ENCODE results near the gene ADGRF1. TPM values are rescaled to one million over a fixed set of nuclear protein-coding genes. Genes with fewer than 3 reads are reported as not detected.

ADGRF1 gene
- total RNA-seq, 2 donors from 2014 or later, result not detected

DNA sequence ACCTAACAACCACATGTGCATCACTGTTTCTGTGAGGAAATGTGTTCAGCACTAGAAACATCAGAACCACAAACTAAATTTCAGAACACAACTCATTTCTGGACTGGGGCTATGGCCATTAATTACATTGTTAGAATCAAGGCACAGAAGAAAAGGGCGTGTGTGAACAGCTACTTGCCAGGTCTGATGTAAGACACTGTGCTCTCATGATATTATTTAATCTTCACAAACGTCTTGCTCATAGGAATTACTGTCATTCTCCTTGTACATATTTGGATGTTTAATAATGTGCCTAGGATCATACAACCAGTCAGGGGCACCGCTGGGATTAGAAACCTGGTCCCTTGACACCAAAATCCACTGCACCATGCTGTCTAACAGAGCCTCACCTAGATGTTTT, 14.8 kb downstream of the ADGRF1 start:
- no peaks in the 10 kb centered on the region for H3K4me1 Mint-ChIP-seq
- no peak for DNase-seq
- no peak overlapping the region for H3K4me3 Mint-ChIP-seq
- no peaks in the 10 kb centered on the region for H3K9me3 ChIP-seq (ENCODE audit: control insufficient read depth, low read length, poor library complexity, severe bottlenecking)
- no peaks in the 10 kb centered on the region for H3K36me3 Mint-ChIP-seq (ENCODE audit: low read depth)
- ATAC-seq, result no peak
- peaks cover 25% of the 10 kb centered on the region for H3K27me3 Mint-ChIP-seq
- H3K27ac Mint-ChIP-seq, result no peak overlapping the region

DNA sequence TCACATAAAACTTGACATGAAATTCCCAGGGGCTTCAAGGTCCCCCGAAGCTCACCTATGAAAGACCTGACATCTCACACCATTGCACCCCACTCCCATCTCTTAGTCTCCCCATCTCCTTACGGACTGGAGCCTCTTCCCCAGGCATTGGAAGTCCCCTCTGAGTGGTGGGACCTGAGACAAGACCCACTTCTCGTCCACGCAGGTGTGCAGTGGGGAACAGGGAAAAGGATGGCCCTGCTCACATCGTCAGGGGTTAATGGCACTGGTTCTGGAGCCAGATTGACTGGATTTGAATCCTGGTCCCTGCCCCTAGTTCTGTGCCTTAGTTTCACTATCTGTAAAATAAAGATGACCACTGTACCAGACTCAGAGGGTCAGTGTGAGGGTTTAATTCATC, 15.5 kb downstream of the ADGRF1 start:
- ATAC-seq (no peak), DNase-seq (no peak)
- Mint-ChIP-seq H3K27me3 (peaks cover 25% of the 10 kb centered on the region), H3K4me1 (no peaks in the 10 kb centered on the region), H3K36me3 (ENCODE audit: low read depth) (no peaks in the 10 kb centered on the region), H3K4me3 (no peak overlapping the region), H3K27ac (no peak overlapping the region)
- H3K9me3 ChIP-seq (ENCODE audit: control insufficient read depth, low read length, poor library complexity, severe bottlenecking), result no peaks in the 10 kb centered on the region

DNA sequence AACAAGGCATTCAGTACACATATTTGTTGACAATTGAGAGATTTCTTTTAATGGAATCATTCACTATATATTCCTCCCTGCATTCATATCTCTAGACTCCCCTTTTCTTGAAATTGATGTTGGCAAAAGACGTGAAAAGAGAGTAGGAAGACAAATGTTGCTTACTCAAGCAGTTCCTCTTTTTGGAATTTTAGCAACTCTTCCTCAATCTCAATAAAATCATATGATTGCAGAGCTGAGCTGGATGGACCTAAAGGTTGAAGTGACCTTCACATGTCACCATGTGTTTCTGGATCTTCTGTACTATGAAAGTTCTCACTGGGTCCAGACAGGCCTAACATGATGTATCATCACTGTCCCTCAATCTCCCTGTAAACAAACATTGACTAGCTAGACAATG, 18.6 kb downstream of the ADGRF1 start:
- no peaks in the 10 kb centered on the region for H3K4me1 Mint-ChIP-seq
- ATAC-seq, result no peak

DNA sequence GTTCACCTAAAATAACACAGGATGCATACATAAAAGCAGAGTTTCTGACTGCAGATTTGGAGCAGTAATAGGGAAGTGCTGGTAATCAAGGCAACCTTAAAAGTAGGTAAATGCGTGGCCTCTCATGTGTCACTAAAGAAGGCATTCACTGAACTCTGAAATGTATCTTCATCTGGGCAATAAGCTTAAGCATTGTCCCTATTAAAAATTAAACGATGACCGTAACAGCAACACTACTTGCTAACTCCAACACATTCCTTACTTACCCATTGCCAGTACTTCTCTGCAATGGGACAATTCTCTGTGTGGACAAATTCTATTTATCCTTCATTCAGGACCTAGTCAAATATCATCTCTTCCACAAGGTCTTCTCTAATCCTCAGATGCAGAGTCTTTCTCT, 19.9 kb downstream of the ADGRF1 start:
- no peaks in the 10 kb centered on the region for H3K36me3 Mint-ChIP-seq (ENCODE audit: low read depth)
- H3K4me3 Mint-ChIP-seq, result no peak overlapping the region
- H3K4me1 Mint-ChIP-seq, result no peaks in the 10 kb centered on the region
- DNase-seq, result no peak
- H3K27ac Mint-ChIP-seq, result no peak overlapping the region
- ATAC-seq, result no peak
- H3K9me3 ChIP-seq (ENCODE audit: control insufficient read depth, low read length, poor library complexity, severe bottlenecking), result no peaks in the 10 kb centered on the region
- H3K27me3 Mint-ChIP-seq, result peaks cover 37% of the 10 kb centered on the region

More for the DNA sequence above, 18.6 kb downstream of the ADGRF1 start:
- DNase-seq, result no peak
- no peaks in the 10 kb centered on the region for H3K9me3 ChIP-seq (ENCODE audit: control insufficient read depth, low read length, poor library complexity, severe bottlenecking)
- Mint-ChIP-seq H3K27me3 (peaks cover 32% of the 10 kb centered on the region), H3K27ac (no peak overlapping the region), H3K4me3 (no peak overlapping the region), H3K36me3 (ENCODE audit: low read depth) (no peaks in the 10 kb centered on the region)

DNA sequence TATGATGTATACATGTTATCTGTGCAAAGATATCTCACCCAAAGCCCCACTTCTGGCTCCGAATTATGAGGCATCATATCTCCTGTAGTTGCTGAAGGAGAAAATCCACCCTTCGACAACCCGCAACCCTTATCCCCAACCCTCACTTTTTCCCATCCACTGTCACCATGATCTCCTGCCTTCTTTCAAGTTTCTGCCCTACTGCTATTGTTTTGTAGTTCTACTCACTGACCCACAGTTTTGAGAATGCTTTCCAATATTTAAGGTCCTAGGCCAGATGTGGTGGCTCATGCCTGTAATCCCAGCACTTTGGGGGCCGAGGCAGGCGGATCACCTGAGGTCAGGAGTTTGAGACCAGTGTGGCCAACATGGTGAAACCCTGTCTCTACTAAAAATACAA, 22.2 kb downstream of the ADGRF1 start:
- no peaks in the 10 kb centered on the region for H3K36me3 Mint-ChIP-seq (ENCODE audit: low read depth)
- DNase-seq (no peak), ATAC-seq (no peak)
- no peak overlapping the region for H3K27ac Mint-ChIP-seq
- no peaks in the 10 kb centered on the region for H3K4me1 Mint-ChIP-seq
- no peaks in the 10 kb centered on the region for H3K9me3 ChIP-seq (ENCODE audit: control insufficient read depth, low read length, poor library complexity, severe bottlenecking)
- peaks cover 32% of the 10 kb centered on the region for H3K27me3 Mint-ChIP-seq
- no peak overlapping the region for H3K4me3 Mint-ChIP-seq

DNA sequence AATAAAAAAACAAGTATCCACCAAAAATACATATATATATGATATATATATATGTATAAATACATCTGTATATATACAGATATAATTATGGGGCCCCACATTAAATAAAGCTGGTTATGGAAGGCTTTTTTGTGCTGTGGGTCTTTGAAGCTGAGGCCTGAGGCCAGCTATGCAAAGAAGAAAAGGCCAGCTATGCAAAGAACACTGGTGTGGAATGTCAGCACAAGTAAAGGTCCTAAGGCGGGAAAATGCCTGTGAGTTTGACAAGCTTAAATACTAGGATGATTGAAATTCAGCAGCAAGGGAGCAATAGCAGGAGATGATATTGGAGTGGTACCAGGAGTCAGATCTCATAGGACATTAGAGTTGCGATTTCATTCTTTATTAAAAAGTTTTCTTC, 25.2 kb downstream of the ADGRF1 start:
- Mint-ChIP-seq H3K4me3 (no peak overlapping the region), H3K27me3 (peaks cover 12% of the 10 kb centered on the region), H3K27ac (no peak overlapping the region), H3K4me1 (no peaks in the 10 kb centered on the region), H3K36me3 (ENCODE audit: low read depth) (no peaks in the 10 kb centered on the region)
- DNase-seq (no peak), ATAC-seq (no peak)
- H3K9me3 ChIP-seq (ENCODE audit: control insufficient read depth, low read length, poor library complexity, severe bottlenecking), result no peaks in the 10 kb centered on the region

DNA sequence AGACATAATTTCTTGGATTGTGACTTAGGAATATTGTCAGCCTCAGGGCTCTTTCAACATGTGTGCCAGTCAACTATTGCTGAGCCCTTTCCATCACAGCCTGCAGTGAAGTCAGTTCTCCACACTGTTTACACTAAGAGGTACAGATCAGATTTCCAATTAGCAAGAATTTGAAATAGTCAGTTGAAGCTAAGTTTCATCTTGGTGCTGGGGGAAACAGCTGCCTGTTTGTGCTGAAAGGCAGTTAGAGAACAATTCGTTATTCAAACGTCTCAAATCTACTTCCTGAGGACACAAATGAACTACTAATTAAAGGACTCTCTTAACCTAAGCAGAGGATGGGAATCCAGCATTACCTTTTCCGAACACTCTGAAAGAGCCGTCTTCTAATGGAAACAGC, 25.9 kb downstream of the ADGRF1 start:
- H3K4me1 Mint-ChIP-seq, result no peaks in the 10 kb centered on the region
- no peak overlapping the region for H3K27ac Mint-ChIP-seq
- H3K4me3 Mint-ChIP-seq, result no peak overlapping the region
- no peak for ATAC-seq
- no peaks in the 10 kb centered on the region for H3K9me3 ChIP-seq (ENCODE audit: control insufficient read depth, low read length, poor library complexity, severe bottlenecking)
- no peak for DNase-seq
- no peaks in the 10 kb centered on the region for H3K36me3 Mint-ChIP-seq (ENCODE audit: low read depth)
- H3K27me3 Mint-ChIP-seq, result peaks cover 12% of the 10 kb centered on the region

DNA sequence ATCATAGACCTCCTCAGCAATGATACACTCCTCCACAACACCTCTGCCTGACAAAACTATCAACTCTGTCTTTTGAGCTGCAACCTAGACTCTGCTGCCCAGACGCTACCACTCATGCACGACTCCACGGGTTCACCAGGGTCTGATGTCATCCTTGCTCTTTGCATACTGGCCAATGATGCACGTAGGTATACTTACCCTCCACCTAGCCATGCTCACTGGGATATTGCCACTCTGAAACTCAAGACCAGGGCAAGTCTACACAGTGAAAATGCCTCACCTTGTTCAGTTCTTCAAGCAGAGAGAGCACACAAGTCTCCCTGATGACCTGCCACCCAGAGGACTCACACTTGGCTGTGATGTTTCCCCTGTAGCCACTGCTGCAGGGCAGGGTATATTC, 27.7 kb downstream of the ADGRF1 start:
- H3K4me1 Mint-ChIP-seq, result peaks cover 2% of the 10 kb centered on the region
- no peaks in the 10 kb centered on the region for H3K36me3 Mint-ChIP-seq (ENCODE audit: low read depth)
- H3K27me3 Mint-ChIP-seq, result peaks cover 6% of the 10 kb centered on the region
- DNase-seq (no peak), ATAC-seq (no peak)
- no peaks in the 10 kb centered on the region for H3K9me3 ChIP-seq (ENCODE audit: control insufficient read depth, low read length, poor library complexity, severe bottlenecking)
- no peak overlapping the region for H3K4me3 Mint-ChIP-seq
- no peak overlapping the region for H3K27ac Mint-ChIP-seq

DNA sequence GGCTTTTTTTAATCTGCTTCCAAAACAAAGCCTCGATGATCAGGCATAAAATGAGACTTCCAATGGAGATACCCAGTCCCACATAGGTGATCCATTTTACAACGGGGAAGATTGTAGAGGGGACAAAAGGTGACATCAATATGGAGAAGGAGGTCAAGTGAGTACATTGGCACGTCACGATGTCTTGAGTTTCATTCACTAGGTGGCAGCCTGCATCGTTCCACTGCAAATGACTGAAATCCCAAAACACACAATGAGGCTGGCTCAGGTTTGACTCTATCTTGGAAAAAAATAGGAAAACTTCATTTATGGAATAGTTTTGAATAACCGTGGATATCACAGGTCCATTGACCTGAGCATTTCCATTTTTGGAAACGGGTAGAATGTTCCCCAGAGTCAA, 32.5 kb downstream of the ADGRF1 start:
- ATAC-seq (no peak), DNase-seq (no peak)
- H3K27ac Mint-ChIP-seq, result no peak overlapping the region
- H3K27me3 Mint-ChIP-seq, result no peaks in the 10 kb centered on the region
- H3K4me1 Mint-ChIP-seq, result peaks cover 2% of the 10 kb centered on the region
- no peaks in the 10 kb centered on the region for H3K36me3 Mint-ChIP-seq (ENCODE audit: low read depth)
- no peaks in the 10 kb centered on the region for H3K9me3 ChIP-seq (ENCODE audit: control insufficient read depth, low read length, poor library complexity, severe bottlenecking)
- H3K4me3 Mint-ChIP-seq, result no peak overlapping the region

DNA sequence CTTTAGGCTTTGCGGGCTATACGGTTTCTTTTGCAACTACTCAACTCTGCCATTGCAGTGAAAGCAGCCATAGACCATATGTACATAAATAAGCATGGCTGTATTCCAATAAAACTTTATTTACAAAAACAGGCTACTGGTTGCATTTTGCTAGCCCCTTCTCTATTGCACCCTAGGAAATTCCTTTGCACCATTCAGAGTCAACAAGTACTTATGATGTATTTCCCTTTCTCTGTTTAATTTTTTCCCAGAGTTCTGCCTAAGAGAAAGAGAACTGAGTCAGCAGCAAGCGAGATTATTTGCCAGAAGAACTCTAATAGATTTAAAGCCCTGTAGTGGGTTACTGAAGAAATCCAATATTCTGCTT, 33.8 kb downstream of the ADGRF1 start:
- Mint-ChIP-seq H3K4me1 (peaks cover 2% of the 10 kb centered on the region), H3K36me3 (ENCODE audit: low read depth) (no peaks in the 10 kb centered on the region), H3K27me3 (peaks cover 4% of the 10 kb centered on the region), H3K27ac (no peak overlapping the region), H3K4me3 (no peak overlapping the region)
- ATAC-seq (no peak), DNase-seq (no peak)
- H3K9me3 ChIP-seq (ENCODE audit: control insufficient read depth, low read length, poor library complexity, severe bottlenecking), result no peaks in the 10 kb centered on the region

DNA sequence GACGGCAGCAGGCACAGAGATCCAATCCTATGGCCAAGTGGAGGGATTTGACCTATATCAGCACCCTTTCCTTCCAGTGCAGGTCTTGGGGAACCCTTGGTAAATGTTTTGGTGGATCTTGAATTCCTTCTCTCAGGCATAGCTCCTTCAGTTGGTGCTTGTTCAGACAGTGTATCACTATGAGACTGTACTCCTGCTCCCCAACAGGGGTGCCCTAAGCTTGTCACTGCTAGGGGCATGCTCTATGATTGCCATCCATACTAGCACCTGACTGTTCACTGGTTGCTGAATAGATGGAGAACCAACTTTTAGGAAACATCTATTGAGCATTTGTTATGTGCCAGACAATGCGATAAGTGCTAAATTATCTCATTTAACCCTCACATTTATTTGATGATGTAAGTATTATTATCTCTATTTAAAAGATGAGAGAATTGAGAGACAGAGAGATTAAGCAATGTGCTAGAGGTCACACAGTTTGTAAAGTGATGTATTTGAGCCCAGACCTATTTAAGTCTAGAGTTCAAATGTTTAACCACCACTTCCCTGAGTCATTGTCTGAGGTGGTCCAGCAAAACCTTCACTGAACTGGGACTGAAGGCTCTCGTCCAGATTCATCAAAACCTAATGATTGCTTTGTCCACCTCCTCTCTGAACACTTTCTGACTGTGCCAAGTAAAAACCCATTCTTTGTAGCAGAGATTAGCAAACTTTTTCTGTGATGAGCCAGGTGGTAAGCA, 34.3 kb downstream of the ADGRF1 start:
- DNase-seq (no peak), ATAC-seq (no peak)
- no peak overlapping the region for H3K27ac Mint-ChIP-seq
- peaks cover 2% of the 10 kb centered on the region for H3K4me1 Mint-ChIP-seq
- no peaks in the 10 kb centered on the region for H3K36me3 Mint-ChIP-seq (ENCODE audit: low read depth)
- H3K4me3 Mint-ChIP-seq, result no peak overlapping the region
- peaks cover 4% of the 10 kb centered on the region for H3K27me3 Mint-ChIP-seq
- no peaks in the 10 kb centered on the region for H3K9me3 ChIP-seq (ENCODE audit: control insufficient read depth, low read length, poor library complexity, severe bottlenecking)

DNA sequence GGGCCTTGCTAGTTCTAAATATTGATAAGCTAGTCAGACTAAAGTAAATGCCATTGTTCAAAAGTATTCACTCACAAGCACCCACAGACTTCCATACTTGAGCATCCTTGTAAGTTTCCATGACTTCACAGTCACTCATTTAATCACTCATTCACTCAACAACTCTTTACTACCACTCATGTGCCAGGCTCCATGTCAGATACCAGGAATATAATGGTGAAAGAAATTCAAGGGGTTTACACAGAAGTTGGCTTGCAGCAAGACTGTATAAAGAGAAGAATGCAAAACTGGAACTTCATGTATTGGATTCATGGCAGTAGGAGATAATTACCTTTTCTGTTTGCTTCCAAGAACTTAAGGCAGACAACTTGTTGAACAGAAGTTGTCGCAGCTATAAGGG, 36.6 kb downstream of the ADGRF1 start:
- H3K36me3 Mint-ChIP-seq (ENCODE audit: low read depth), result no peaks in the 10 kb centered on the region

DNA sequence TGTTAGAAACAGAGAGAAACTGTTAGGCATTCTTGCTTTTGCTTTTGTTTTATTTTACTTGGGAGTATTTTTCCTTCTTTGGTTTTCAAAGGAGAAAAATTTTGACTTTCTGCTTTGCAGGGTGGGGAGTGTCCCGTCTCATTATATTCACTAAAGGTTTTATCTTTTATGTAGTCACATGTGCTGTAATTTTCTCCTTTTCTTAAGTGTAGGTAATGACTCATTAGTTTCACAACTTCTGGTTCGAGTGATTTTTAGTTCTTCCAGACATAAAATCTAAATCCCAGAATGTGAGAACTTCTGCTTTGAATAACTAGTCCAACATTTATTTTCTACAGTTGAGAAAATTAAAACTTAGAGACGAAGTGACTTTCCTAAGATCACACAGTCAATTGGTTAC, 37.7 kb downstream of the ADGRF1 start:
- peaks cover 11% of the 10 kb centered on the region for H3K27me3 Mint-ChIP-seq
- no peak overlapping the region for H3K27ac Mint-ChIP-seq
- H3K36me3 Mint-ChIP-seq (ENCODE audit: low read depth), result no peaks in the 10 kb centered on the region
- no peak overlapping the region for H3K4me3 Mint-ChIP-seq
- H3K9me3 ChIP-seq (ENCODE audit: control insufficient read depth, low read length, poor library complexity, severe bottlenecking), result no peaks in the 10 kb centered on the region
- DNase-seq, result no peak
- no peak for ATAC-seq
- H3K4me1 Mint-ChIP-seq, result no peaks in the 10 kb centered on the region

More for the DNA sequence above, 36.6 kb downstream of the ADGRF1 start:
- Mint-ChIP-seq H3K4me3 (no peak overlapping the region), H3K27me3 (peaks cover 11% of the 10 kb centered on the region), H3K4me1 (no peaks in the 10 kb centered on the region), H3K27ac (no peak overlapping the region)
- DNase-seq (no peak), ATAC-seq (no peak)
- H3K9me3 ChIP-seq (ENCODE audit: control insufficient read depth, low read length, poor library complexity, severe bottlenecking), result no peaks in the 10 kb centered on the region

DNA sequence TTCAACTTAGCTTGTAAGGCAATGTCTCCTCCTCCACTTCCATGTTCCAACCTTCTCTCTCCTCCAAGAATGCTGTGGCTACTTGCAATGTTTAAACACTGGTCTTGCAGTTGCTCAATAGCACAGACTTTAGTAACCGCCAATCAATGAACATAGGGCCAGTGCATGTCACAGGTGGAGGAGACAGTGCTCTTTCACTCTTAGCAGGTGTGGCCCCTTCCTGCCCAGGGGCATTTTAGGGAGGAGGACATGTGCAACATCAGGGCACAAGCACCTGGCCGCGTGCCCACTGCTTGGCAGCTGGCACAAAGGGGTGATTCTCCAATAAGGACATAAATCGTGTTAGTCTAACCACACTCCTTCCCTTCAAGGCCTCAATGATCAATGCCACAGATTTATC, 41.3 kb downstream of the ADGRF1 start:
- no peaks in the 10 kb centered on the region for H3K9me3 ChIP-seq (ENCODE audit: control insufficient read depth, low read length, poor library complexity, severe bottlenecking)
- no peak overlapping the region for H3K27ac Mint-ChIP-seq
- no peaks in the 10 kb centered on the region for H3K36me3 Mint-ChIP-seq (ENCODE audit: low read depth)
- peaks cover 23% of the 10 kb centered on the region for H3K27me3 Mint-ChIP-seq
- DNase-seq, result no peak
- no peak overlapping the region for H3K4me3 Mint-ChIP-seq
- no peaks in the 10 kb centered on the region for H3K4me1 Mint-ChIP-seq
- no peak for ATAC-seq
